PC-3 (cell line): ENCODE data around the gene TM4SF18.

Source experiments
- EZH2phosphoT487 ChIP-seq: fragments of 300-600 bp; sonication (generic); IDR thresholded peaks from 2 replicates; pipeline ENCODE4 v1.6.1; 2018; ENCODE audit warnings: mild to moderate bottlenecking, antibody characterized with exemption, low read length, borderline replicate concordance
- TF ChIP-seq, protein P1 (sequence below): fragments of 300-600 bp; sonication (generic); conservative IDR thresholded peaks from 2 replicates; pipeline ENCODE4 v1.5.1; 2017; ENCODE audit warnings: antibody characterized with exemption, low read depth, mild to moderate bottlenecking, low read length

DNA sequence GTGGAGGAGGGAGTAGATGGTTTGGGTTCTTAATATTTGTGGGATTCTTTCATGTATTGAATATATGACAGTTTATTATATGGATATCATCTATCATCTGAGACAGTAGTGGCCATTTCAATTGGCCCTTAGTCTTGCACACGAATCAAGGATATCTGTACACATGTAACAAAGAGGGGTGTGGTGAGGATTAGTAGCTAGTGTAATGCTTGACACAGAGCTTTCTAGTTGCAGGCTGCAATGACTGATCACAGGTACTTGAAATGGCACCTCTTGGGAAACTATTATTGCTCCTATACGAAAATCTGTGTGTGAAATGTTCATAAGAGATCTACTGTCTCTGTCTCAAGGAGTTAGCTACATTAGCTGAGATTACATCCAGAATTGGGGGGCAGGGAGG, 31.2 kb upstream of the TM4SF18 start:
- TF ChIP-seq, protein P1, sequence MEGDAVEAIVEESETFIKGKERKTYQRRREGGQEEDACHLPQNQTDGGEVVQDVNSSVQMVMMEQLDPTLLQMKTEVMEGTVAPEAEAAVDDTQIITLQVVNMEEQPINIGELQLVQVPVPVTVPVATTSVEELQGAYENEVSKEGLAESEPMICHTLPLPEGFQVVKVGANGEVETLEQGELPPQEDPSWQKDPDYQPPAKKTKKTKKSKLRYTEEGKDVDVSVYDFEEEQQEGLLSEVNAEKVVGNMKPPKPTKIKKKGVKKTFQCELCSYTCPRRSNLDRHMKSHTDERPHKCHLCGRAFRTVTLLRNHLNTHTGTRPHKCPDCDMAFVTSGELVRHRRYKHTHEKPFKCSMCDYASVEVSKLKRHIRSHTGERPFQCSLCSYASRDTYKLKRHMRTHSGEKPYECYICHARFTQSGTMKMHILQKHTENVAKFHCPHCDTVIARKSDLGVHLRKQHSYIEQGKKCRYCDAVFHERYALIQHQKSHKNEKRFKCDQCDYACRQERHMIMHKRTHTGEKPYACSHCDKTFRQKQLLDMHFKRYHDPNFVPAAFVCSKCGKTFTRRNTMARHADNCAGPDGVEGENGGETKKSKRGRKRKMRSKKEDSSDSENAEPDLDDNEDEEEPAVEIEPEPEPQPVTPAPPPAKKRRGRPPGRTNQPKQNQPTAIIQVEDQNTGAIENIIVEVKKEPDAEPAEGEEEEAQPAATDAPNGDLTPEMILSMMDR: no peak
- no peak for TF ChIP-seq EZH2phosphoT487
